MG63 (cell line): ENCODE data around the gene GPALPP1. TPM values are rescaled to one million over a fixed set of nuclear protein-coding genes. Genes with fewer than 3 reads are reported as not detected.
"Not testable (repeated sequence)": the region's sequence is repeated elsewhere in the genome, so short reads cannot be mapped to it uniquely, and the experiment has no call there.

ENCODE experiments used
- DNase-seq: peaks from one replicate; pipeline ENCODE4 v3.0.0-alpha.2; 2020
- H3K27me3 ChIP-seq: fragments of 250-450 bp; sonication (Bioruptor Pico); 2 replicates; pipeline ENCODE4 v1.5.1; 2020; ENCODE audit warnings: mild to moderate bottlenecking, moderate library complexity
- H3K36me3 ChIP-seq: fragments of 250-450 bp; sonication (Bioruptor Pico); 2 replicates; pipeline ENCODE4 v1.5.1; 2020; ENCODE audit warnings: mild to moderate bottlenecking, moderate library complexity
- H3K4me3 ChIP-seq: fragments of 250-450 bp; sonication (Bioruptor Pico); 2 replicates; pipeline ENCODE4 v1.5.1; 2020; ENCODE audit warnings: mild to moderate bottlenecking, moderate library complexity
- H3K9me3 ChIP-seq: fragments of 250-450 bp; sonication (Bioruptor Pico); 2 replicates; pipeline ENCODE4 v1.5.1; 2020; ENCODE audit warnings: mild to moderate bottlenecking, moderate library complexity
- total RNA-seq: library from RNA; depleted of rRNA; stranded (reverse); fragments of >200 nt; shearing (Covaris generic); gene quantifications from 2 replicates; pipeline ENCODE4 v1.2.3, GENCODE V29; 2014; ENCODE audit warnings: low replicate concordance

Gene GPALPP1
- total RNA-seq, 1 experiment from 2014 or later: 27.3 TPM

DNA sequence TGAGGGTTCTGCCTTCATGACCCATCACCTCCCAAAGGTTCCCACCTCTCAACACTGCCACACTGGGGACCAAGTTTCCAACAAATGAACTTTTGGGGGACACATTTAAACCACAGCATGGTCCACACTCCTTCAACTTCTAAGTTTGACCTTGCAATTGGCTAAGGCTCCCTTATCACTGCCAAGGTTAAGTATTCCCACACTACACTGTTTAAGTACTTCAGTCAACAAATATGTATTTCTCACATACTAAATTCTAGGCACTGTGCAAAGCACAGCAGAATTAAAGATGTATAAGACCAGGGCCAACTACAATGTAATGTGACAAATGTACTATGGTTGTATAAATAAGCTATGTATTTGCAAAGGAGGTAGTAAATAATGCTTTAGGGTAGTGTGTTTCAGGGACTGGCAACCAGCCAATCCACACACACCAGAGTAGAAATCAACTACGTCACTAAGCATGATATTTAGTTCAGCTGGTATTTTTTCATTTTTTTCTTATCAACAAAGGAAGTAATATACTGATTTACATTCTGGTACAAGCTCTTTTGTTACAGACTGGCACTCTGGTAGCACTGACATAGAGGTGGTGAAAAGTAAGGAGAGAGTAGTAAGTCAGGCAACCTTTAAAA is 12.3 kb upstream of the GPALPP1 start:
- H3K27me3 ChIP-seq: no peaks in the 10 kb centered on the region
- H3K9me3 ChIP-seq: no peaks in the 10 kb centered on the region
- DNase-seq: no peak
- no peak overlapping the region for H3K4me3 ChIP-seq
- H3K36me3 ChIP-seq: peaks cover 59% of the 10 kb centered on the region

DNA sequence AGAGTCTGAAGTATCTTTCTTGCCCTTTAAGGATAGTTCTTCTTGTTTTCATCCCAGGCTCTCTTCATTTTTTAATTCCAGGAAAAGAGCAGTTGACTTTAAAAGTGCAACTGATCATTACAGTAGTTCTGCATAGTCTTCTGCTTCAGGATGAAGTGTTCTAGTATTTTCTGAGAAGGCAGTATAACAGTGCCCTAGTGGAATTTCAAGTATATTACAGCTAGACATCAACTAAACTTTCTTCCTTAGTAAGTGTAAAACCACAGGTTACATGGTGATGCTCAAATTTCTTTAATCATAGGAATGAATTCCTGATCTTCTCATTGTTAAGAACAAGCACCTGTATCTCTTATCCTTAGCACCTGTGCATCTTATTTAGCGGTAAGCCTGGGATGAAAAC is 11.0 kb upstream of the GPALPP1 start:
- H3K27me3 ChIP-seq: no peaks in the 10 kb centered on the region
- DNase-seq: no peak
- H3K36me3 ChIP-seq: peaks cover 54% of the 10 kb centered on the region
- H3K4me3 ChIP-seq: no peak overlapping the region
- no peaks in the 10 kb centered on the region for H3K9me3 ChIP-seq

DNA sequence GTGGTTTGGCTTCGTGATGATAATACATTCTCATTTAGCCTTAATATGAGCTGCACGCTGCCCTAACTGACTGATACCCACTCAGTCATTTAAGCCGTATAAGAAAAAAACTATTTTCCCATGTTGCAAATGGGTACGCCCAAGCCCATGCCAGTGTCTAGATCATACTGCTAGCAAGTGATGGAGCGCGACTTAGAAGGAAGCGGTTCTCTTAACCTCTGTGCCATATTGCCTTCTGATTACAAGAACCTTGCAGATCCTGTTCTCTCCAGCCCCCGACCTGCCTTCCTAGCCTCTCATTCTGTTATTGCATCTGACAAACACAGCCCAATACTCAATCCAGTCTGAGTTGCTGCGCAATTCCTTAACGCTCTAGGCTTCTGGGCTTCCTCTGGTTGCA is 603 bp downstream of the GPALPP1 start:
- no peak for DNase-seq
- no peaks in the 10 kb centered on the region for H3K9me3 ChIP-seq
- no peaks in the 10 kb centered on the region for H3K27me3 ChIP-seq
- H3K36me3 ChIP-seq: peaks cover 16% of the 10 kb centered on the region
- peak overlapping the region; percentile 96 for H3K4me3 ChIP-seq

DNA sequence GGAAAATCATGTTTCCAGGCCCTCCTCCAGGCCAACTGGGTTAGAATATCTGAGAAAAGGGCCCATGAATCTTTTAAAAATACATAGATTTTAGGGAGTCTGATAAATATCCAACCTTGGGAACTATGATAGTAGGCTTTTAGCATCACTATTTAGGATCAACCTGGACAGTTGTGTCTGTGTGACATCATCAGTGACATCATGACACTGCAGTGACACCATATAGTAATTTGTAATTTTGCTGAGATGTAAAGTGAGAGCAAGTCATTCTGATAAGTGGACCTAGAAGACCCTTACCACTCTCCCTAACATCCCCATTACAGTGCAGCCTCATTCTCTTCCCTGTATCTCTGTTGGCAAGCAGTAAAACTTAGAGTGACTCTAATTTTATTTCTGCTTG is 14.1 kb downstream of the GPALPP1 start:
- H3K27me3 ChIP-seq: no peaks in the 10 kb centered on the region

DNA sequence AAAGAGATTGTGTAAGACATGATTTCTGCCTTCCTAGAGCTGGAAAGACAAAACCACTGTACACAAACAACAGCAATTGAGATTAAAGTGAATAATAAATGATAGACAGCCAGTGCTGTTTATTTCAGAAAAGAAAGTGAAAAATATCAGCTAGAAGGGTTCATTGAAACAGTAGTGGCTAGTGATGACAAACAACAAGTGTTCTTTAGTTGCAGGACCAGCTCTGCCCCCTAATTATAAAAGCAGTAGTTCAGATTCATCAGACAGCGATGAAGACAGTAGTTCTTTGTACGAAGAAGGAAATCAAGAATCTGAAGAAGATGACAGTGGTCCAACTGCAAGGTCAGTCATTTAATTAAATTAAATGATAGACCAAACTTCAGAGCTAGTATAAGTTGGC is 14.8 kb downstream of the GPALPP1 start:
- Histone ChIP-seq H3K36me3 (peaks cover 45% of the 10 kb centered on the region), H3K9me3 (no peaks in the 10 kb centered on the region), H3K27me3 (no peaks in the 10 kb centered on the region), H3K4me3 (no peak overlapping the region)
- no peak for DNase-seq

More for the DNA sequence above, 14.1 kb downstream of the GPALPP1 start:
- Histone ChIP-seq H3K36me3 (peaks cover 39% of the 10 kb centered on the region), H3K9me3 (no peaks in the 10 kb centered on the region), H3K4me3 (no peak overlapping the region)
- no peak for DNase-seq

DNA sequence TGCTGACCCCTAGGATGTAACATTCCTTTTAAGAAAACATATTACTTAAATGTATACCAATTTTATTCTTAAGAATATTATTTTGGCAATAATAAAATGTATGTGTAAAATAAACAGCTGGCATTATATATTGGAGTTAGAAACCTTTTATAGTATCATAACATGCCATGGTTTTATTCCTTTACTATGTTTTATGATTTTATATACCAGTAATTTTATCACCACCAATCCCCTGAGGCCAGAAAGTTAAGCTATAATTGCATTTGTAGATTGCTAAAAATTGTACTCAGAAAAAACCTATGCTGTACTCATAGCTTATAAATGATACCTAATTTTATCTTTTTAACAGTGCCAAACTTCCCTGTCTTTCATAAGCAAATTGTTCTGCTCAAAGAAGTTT is 17.9 kb downstream of the GPALPP1 start:
- no peak overlapping the region for H3K4me3 ChIP-seq
- no peaks in the 10 kb centered on the region for H3K9me3 ChIP-seq
- H3K36me3 ChIP-seq: peaks cover 46% of the 10 kb centered on the region
- H3K27me3 ChIP-seq: no peaks in the 10 kb centered on the region
- no peak for DNase-seq

DNA sequence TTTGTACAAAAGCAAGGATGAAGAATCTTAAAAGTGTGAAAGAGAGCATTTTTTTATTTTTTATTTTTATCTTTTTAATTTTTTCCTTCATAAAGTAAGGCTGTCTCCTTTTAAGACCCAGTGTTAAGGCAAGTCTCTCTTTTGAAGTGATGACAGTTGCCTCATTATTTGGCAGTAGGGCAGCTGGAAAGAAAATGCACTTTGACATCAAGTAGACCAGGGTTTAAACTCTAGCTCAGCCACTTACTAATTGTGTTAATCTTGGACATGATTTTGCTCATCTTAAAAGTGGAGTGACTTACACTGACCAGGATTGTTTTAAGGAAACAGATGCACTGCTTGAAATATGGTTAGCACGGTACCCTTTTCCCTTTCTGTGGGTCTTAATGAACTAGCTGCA is 18.5 kb downstream of the GPALPP1 start:
- Histone ChIP-seq H3K4me3 (no peak overlapping the region), H3K36me3 (peaks cover 44% of the 10 kb centered on the region), H3K9me3 (no peaks in the 10 kb centered on the region), H3K27me3 (no peaks in the 10 kb centered on the region)
- DNase-seq: no peak

DNA sequence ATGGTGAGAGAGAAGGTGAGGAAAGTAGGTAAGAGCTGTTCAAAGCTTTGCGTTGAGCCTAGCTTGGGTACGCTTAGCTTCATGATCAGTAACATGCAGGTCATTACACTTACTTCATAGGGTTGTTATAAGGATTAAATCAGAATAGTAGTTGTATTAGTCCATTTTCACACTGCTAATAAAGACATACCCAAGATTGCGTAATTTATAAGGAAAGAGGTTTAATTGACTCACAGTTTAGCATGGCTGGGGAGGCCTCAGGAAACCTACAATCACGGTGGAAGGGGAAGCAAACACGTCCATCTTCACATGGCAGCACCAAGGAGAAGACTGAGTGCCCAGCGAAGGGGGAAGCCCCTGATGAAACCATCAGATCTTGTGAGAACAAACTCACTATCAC is 21.9 kb downstream of the GPALPP1 start:
- no peaks in the 10 kb centered on the region for H3K9me3 ChIP-seq
- H3K36me3 ChIP-seq: peaks cover 39% of the 10 kb centered on the region
- no peak for DNase-seq
- H3K4me3 ChIP-seq: no peak overlapping the region
- no peaks in the 10 kb centered on the region for H3K27me3 ChIP-seq

DNA sequence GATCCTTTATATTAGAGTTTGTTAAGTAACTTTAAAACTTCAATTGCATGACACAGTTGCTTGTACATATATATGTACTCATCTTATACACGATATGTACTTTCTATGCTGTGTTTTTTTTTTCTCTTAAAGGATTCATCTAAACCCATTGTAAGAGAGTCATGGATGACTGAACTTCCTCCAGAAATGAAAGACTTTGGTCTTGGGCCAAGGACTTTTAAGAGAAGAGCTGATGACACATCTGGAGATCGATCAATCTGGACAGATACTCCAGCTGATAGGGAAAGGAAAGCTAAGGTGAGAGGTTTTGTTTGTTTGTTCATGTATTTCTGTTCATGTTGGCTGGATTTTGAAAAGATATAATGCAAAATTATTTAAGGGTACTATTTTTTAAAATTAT is 26.0 kb downstream of the GPALPP1 start:
- peaks cover 37% of the 10 kb centered on the region for H3K36me3 ChIP-seq
- no peaks in the 10 kb centered on the region for H3K9me3 ChIP-seq
- no peak for DNase-seq
- no peak overlapping the region for H3K4me3 ChIP-seq
- H3K27me3 ChIP-seq: no peaks in the 10 kb centered on the region

DNA sequence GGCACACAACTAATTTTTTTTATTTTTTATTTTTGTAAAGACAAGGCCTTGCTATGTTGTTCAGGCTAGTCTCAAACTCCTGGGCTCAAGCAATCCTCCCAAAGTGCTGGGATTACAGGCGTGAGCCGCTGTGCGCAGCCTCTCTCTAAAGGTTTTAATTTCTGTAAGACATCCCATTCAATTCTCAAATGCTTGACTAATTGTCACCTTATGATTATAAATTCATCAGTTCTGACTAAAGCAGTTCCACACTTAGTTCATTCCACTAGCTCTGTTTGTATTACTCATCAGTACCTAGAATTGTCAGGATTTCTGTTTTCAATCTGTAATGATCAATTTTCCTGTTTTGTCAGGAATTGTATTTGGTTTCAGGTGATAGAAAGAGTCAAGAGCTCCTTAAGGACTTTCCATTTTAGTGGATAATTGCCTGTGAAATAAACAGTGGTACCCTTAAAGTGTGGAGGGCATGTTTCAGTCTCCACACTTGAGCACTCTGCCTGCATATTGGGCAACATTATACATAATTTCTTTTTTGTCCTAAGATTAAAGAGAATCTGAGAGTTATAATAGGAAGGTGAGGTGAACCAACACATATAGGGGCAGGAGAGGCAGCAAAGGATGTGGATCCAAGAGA is 27.6 kb downstream of the GPALPP1 start:
- no peaks in the 10 kb centered on the region for H3K9me3 ChIP-seq
- no peaks in the 10 kb centered on the region for H3K27me3 ChIP-seq
- DNase-seq: no peak
- peaks cover 25% of the 10 kb centered on the region for H3K36me3 ChIP-seq
- H3K4me3 ChIP-seq: no peak overlapping the region

DNA sequence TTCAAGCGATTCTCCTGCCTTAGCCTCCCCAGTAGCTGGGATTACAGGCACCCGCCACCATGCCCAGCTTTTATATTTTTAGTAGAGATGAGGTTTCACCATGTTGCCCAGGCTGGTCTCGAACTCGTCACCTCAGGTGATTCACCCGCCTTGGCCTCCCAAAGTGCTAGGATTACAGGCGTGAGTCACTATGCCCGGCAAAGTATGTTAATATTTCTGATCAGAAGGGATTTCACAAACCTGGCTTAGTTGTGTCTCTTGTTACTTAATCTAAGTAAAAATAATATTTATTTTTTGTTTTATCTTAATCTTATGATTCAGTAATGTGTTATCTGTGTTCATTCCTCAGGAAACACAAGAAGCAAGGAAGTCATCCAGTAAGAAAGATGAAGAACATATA is 30.6 kb downstream of the GPALPP1 start:
- DNase-seq: peak; percentile 68
- peaks cover 31% of the 10 kb centered on the region for H3K36me3 ChIP-seq
- H3K27me3 ChIP-seq, H3K4me3 ChIP-seq, H3K9me3 ChIP-seq: not testable (repeated sequence)

DNA sequence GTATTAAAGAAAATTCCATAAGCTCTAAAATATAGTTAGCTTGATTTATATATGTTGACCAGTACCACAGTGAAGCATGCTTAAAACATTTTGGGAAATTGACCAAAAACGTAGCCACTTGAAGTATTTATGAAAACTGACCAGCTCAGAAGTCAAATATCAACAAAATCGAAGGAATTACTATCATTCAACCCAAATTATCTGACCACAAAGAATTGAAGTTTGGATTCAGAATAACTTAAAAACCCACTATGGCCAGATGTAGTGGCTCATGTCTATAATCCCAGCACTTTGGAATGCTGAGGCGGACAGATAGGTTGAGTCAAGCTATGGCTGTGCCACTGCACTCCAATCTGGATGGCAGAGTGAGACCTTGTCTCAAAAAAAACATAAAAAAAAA is 31.9 kb downstream of the GPALPP1 start:
- no peak overlapping the region for H3K4me3 ChIP-seq
- peaks cover 34% of the 10 kb centered on the region for H3K36me3 ChIP-seq
- H3K9me3 ChIP-seq: no peaks in the 10 kb centered on the region
- peak; percentile 61 for DNase-seq
- H3K27me3 ChIP-seq: no peaks in the 10 kb centered on the region

DNA sequence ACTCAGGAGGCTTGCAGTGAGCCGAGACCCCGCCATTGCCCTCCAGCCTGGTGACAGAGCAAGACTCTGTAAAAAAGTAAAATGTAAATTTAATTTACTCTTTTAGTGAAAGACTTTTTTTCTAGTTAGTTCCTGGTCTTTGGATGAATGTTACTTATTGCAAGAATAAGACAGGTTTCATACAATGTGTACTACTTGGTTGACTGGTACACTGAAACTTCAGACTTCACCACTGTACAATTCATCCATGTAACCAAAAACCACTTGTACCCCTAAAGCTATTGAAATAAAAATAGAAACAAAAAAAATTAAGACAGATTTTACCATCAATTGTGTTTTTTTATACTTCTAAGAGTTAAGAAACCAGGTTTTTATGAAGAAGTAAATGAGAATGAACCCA is 35.5 kb downstream of the GPALPP1 start:
- no peak for DNase-seq
- H3K9me3 ChIP-seq: no peaks in the 10 kb centered on the region
- H3K27me3 ChIP-seq: no peaks in the 10 kb centered on the region
- H3K36me3 ChIP-seq: peaks cover 27% of the 10 kb centered on the region
- no peak overlapping the region for H3K4me3 ChIP-seq

DNA sequence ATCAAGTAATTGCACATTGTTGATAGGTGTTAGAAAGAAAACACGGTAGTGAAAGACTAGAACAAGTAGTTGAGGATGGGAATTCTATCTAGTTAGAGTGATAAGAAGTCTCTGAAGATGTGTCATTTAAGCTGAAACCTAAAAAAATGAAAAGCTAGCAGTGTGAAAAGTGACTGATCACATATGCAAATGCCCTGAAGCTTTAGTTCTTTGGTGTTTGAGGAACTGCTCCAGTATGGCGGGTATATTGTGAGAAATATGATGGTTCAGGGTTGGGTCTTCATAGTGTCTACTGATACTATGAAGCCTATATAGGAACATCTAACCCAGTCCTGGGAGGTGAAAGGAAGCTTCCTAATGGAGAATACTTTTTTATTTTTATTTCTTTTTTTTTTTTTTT is 45.0 kb downstream of the GPALPP1 start:
- no peaks in the 10 kb centered on the region for H3K9me3 ChIP-seq
- H3K27me3 ChIP-seq: no peaks in the 10 kb centered on the region
- H3K36me3 ChIP-seq: peaks cover 20% of the 10 kb centered on the region
- no peak overlapping the region for H3K4me3 ChIP-seq
- no peak for DNase-seq

DNA sequence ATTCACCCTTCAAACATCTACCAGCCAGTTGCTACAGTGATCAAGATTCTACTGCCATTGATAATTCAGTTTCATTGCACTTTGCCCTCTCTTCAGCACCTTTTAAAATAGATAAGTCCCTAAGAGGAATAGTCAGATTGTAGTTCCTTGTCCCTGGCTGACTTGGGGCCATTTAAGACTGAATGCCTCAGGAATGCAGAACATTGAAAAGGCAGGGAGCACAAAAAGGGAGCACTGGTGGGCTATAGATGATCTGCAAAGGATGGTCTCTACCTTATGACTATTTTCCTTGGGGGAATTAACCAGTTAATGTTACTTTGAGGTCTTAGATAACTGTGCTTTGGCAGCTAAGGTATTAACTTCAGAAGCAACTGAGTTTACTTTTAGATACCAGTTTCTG is 46.9 kb downstream of the GPALPP1 start:
- DNase-seq: no peak

DNA sequence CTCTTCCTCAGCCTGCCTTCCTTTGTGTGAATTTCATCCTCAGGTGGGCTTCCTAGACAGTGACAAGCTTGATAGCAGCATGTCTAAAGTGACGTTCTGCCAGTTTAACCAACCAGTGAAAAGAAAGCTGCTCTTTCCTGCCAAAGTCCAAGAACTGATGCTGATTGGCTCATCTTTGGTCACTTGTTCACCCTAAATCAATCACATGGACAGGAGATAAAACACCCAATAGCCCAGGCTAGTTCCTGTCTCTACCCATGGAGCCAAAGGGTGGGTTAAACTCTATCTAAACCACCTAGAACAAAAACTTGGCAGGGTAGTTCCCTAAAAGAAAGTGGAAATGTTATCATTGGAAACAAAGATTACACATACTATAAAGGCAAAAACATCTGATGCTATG is 50.8 kb downstream of the GPALPP1 start:
- Histone ChIP-seq H3K4me3 (no peak overlapping the region), H3K9me3 (no peaks in the 10 kb centered on the region), H3K36me3 (peaks cover 6% of the 10 kb centered on the region), H3K27me3 (no peaks in the 10 kb centered on the region)
- DNase-seq: no peak

More for the DNA sequence above, 46.9 kb downstream of the GPALPP1 start:
- H3K36me3 ChIP-seq: peaks cover 12% of the 10 kb centered on the region
- no peak overlapping the region for H3K4me3 ChIP-seq
- H3K9me3 ChIP-seq: no peaks in the 10 kb centered on the region
- H3K27me3 ChIP-seq: no peaks in the 10 kb centered on the region

DNA sequence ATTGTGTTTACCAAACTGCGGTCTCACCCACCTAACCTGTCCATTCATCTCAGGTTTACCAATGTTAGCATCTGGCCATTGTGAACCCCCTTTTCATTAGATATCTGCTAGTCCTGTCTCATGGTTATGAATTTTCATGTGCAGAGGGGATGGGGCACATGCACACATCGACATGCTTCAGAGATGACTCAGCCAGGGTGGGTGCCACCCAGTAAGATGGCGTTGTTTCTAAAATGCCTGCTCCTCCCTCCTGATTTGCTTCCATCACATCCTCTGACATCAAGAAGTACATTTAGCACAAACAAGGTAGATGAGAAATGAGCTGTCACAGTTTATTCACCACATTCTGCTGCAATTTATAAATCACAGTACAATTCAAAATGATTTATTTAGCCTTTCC is 51.3 kb downstream of the GPALPP1 start:
- H3K27me3 ChIP-seq: no peaks in the 10 kb centered on the region
- H3K9me3 ChIP-seq: no peaks in the 10 kb centered on the region
- H3K36me3 ChIP-seq: peaks cover 4% of the 10 kb centered on the region
- no peak overlapping the region for H3K4me3 ChIP-seq
- no peak for DNase-seq

DNA sequence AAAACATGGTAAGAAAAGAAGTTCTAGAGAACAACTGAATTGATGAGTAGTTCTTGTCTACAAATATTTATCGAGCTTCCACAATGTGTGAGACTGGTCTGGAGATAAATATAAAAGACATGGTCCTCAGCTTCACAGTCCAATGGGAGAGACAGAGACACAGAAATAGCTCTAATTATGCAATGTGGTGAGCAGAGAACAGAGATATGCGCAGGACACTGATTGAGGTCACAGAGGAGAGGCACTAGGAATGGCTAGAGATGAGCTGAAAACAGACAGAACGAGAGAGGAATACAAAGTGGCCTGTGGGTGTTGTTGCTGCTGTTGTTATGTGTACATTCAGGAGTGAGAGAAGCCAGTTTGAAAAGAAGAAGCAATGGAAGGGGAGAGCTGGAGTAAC is 53.2 kb downstream of the GPALPP1 start:
- no peak overlapping the region for H3K4me3 ChIP-seq
- DNase-seq: no peak
- peaks cover 4% of the 10 kb centered on the region for H3K36me3 ChIP-seq
- H3K9me3 ChIP-seq: no peaks in the 10 kb centered on the region
- H3K27me3 ChIP-seq: no peaks in the 10 kb centered on the region
